ENCODE data around the gene SLC25A10. TPM values are rescaled to one million over a fixed set of nuclear protein-coding genes. Genes with fewer than 3 reads are reported as not detected.
A peak's percentile ranks its signal among the peaks of the same experiment; 100 is the strongest.

SLC25A10 gene
- polyA plus RNA-seq, 3 donors = 1.8 to 2.3 (median 1.9) TPM

GRCh38 chr17:81691608-81692007 lies 20.5 kb upstream of the SLC25A10 start:
- Histone ChIP-seq H3K4me1 (ENCODE audit: control insufficient read depth in 1 of 2, insufficient read depth in 2 of 2, low read length in 2 of 2) (no peaks in the 10 kb centered on the region), H3K27ac (ENCODE audit: low read depth in 1 of 2, low read length in 2 of 2) (no peak overlapping the region), H3K4me2 (replicated peaks; ENCODE audit: extremely low read depth, low read length, poor library complexity, severe bottlenecking) (no peak overlapping the region), H3K9ac (ENCODE audit: insufficient read depth, low read length, poor library complexity, severe bottlenecking) (no peak overlapping the region), H3K27me3 (ENCODE audit: control insufficient read depth in 2 of 2, insufficient read depth in 2 of 2, low read length in 2 of 2) (no peaks in the 10 kb centered on the region), H3K79me2 (ENCODE audit: insufficient read depth, low read length) (peaks cover 45% of the 10 kb centered on the region), H3K36me3 (replicated peaks in 1 of 2; ENCODE audit: control insufficient read depth in 1 of 2, insufficient read depth in 2 of 2, low read length in 2 of 2) (peaks cover 98 to 100% of the 10 kb centered on the region in 2 donors), H4K20me1 (ENCODE audit: insufficient read depth, low read length) (peaks cover 100% of the 10 kb centered on the region), H2AFZ (ENCODE audit: insufficient read depth, low read depth, low read length, poor library complexity, severe bottlenecking) (no peak overlapping the region), H3K9me3 (replicated peaks in 1 of 2; ENCODE audit: control insufficient read depth in 1 of 2, insufficient read depth in 1 of 2, low read length in 2 of 2) (no peaks in the 10 kb centered on the region), H3K4me3 (replicated peaks in 1 of 3; ENCODE audit: low read depth in 2 of 3, low read length in 3 of 3) (no peak overlapping the region)
- no peak for DNase-seq
- intact Hi-C loops (cut with micrococcal nuclease) = no loop called here
- Mint-ChIP-seq H3K9me3 (no peaks in the 10 kb centered on the region), H3K4me3 (no peak overlapping the region), H3K27ac (no peak overlapping the region), H3K27me3 (ENCODE audit: low read depth in 3 of 3) (no peaks in the 10 kb centered on the region), H3K4me1 (no peaks in the 10 kb centered on the region), H3K36me3 (peaks cover 64 to 98% of the 10 kb centered on the region in 2 donors)
- TF ChIP-seq CTCF (IDR thresholded peaks at IDR 0.05) = no peak
- WGBS (ENCODE audit: insufficient coverage) = 95% methylated on average over 20 of the region's 20 CpGs

- Histone ChIP-seq H3K4me3 (replicated peaks in 1 of 3; ENCODE audit: low read depth in 2 of 3, low read length in 3 of 3) (no peak overlapping the region), H3K9me3 (replicated peaks in 1 of 2; ENCODE audit: control insufficient read depth in 1 of 2, insufficient read depth in 1 of 2, low read length in 2 of 2) (no peaks in the 10 kb centered on the region), H2AFZ (ENCODE audit: insufficient read depth, low read depth, low read length, poor library complexity, severe bottlenecking) (no peak overlapping the region), H4K20me1 (ENCODE audit: insufficient read depth, low read length) (peaks cover 100% of the 10 kb centered on the region), H3K27ac (ENCODE audit: low read depth in 1 of 2, low read length in 2 of 2) (no peak overlapping the region), H3K4me1 (ENCODE audit: control insufficient read depth in 1 of 2, insufficient read depth in 2 of 2, low read length in 2 of 2) (no peaks in the 10 kb centered on the region), H3K27me3 (ENCODE audit: control insufficient read depth in 2 of 2, insufficient read depth in 2 of 2, low read length in 2 of 2) (no peaks in the 10 kb centered on the region), H3K79me2 (ENCODE audit: insufficient read depth, low read length) (peaks cover 42% of the 10 kb centered on the region), H3K9ac (ENCODE audit: insufficient read depth, low read length, poor library complexity, severe bottlenecking) (no peak overlapping the region), H3K4me2 (replicated peaks; ENCODE audit: extremely low read depth, low read length, poor library complexity, severe bottlenecking) (no peak overlapping the region), H3K36me3 (replicated peaks in 1 of 2; ENCODE audit: control insufficient read depth in 1 of 2, insufficient read depth in 2 of 2, low read length in 2 of 2) (peaks cover 97 to 100% of the 10 kb centered on the region in 2 donors)
- DNase-seq = no peak
- no peak for TF ChIP-seq CTCF (IDR thresholded peaks at IDR 0.05)
- intact Hi-C loops (cut with micrococcal nuclease) = no loop called here
- H3K36me3 Mint-ChIP-seq = peaks cover 68 to 99% of the 10 kb centered on the region in 2 donors
- WGBS (ENCODE audit: insufficient coverage) = 98% methylated on average over 21 of the region's 35 CpGs
- no peaks in the 10 kb centered on the region for H3K9me3 Mint-ChIP-seq
- H3K4me1 Mint-ChIP-seq = no peaks in the 10 kb centered on the region
- H3K27ac Mint-ChIP-seq = peak overlapping the region in 1 of 7 donors; percentile 63
- no peak overlapping the region for H3K4me3 Mint-ChIP-seq
- H3K27me3 Mint-ChIP-seq (ENCODE audit: low read depth in 3 of 3) = peaks cover 0 to 1% (median 0%) of the 10 kb centered on the region in 3 donors
These were observed 18.4 kb upstream of the SLC25A10 start for GRCh38 chr17:81693509-81694210.

Data from CD14-positive monocyte (primary cell).